ENCODE data around the gene STRIP1.
"Not testable (repeated sequence)": the region's sequence is repeated elsewhere in the genome, so short reads cannot be mapped to it uniquely, and the experiment has no call there.

STRIP1 gene

GRCh38 chr1:110070671-110071242, 36.3 kb downstream of the STRIP1 start, which contains the start of gene ALX3:
Gene ALX3 (minus strand): TSS chr1:110070672. CDS start chr1:110070612, 60 bp downstream.
- peak; percentile 53 for DNase-seq

- no peak for DNase-seq
Observed at GRCh38 chr1:110074166-110074565, 39.7 kb downstream of the STRIP1 start.

DNA sequence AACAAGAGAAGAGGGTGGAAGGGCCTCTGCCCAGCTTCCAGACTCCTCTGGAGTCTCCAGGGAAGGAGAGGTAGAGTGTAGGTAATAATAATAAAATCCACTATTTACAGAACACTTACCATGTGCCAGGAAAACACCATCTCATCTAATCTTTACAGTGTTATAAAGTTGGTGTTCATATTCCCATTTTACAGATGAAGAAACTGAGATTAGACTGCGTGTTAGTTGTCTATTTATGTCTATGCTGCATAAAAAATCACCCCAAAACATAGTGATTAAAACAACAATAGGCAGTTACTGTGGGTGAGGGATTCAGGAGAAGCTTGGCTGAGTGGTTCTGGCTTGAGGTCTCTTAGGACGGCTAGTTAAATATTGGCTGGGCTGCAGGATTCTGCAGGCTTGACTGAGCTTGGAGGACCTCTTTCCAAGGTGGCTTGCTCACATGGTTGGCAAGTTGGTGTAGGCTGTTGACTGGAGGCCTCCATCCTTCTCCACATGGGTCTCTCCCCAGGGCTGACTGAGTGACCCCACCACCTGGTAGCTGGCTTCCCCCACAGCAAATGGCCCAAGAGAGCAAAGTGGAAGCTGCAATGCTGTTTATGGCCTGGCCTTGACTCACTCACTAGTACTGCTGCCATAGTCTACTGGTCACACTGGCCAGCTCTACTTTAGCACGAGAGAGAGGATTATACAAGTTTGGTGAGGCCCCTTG, 42.5 kb downstream of the STRIP1 start:
- no peak for DNase-seq

DNA sequence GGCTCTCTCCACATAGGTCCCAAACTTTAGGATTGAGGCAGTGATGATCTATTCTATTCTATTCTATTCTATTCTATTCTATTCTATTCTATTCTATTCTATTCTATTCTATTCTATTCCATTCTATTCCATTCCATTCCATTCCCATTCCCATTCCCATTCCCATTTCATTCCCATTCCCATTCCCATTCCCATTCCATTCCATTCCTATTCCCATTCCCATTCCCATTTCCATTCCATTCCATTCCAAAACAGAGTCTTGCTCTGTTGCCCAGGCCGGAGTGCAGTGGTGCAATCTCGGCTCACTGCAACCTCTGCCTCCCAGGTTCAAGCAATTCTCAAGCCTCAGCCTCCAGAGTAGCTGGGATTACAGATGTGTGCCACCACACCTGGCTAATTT, 45.6 kb downstream of the STRIP1 start:
- not testable (repeated sequence) for DNase-seq

DNA sequence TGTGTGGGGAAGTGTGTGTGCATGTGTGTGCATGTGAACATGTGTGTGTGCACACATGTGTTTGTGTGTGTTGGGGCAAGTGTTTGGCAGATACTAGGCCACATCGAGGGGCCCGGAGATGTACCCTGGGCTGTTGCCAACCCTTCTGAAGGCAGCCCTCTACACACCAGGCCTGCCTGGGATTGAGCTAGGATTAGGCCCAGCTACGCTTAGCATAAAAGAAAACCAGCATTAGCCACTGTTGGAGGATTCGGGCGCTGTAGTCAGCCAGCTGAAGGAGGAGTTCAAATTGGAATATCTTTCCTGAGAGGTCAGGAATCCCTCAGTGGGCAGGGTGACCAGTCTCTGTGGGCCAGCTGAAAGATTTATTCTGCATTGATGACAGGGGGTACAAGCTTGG, 46.6 kb downstream of the STRIP1 start:
- no peak for DNase-seq

GRCh38 chr1:110082477-110082876, 48.1 kb downstream of the STRIP1 start:
- DNase-seq, result no peak

DNA sequence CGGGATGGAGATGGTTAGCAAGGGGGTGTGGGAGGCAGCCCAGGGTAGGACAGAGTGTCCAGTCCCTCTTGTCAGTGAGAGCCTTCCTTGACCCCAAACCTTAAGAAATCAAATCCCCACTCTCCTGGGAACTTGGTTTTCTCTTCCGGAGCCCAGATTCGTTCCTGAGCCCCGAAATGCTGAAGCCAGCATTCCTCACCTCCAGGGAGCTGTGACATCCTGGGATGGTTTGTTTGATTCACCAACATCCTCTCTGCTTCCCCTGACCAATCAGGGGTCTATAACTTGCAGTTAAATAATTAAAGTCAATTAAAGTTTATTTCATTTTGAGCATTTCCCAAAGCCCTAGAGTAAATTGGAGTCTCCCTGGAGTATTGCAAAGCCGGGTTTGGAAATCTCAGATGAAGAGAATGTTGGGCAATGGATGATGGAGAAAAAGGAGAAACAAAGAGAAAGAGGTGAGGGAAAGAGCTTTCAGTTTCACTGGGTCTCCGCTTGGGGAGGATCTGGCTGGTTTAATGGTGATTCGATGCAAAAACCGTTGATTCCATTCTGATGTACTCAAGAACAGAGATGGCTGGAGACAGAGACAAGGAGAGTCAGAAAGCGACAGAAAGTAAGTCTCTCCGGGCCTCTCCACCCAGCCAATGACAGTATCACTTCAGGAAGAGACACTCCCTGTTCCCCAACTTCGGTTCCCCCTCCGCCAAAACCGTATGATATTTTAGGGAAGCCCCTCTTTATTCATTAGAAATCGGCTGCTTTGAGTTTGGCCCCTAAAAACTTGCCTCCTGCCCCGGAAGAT, 48.8 kb downstream of the STRIP1 start:
- no peak for DNase-seq

GRCh38 chr1:110083866-110084226, 49.4 kb downstream of the STRIP1 start:
- no peak for DNase-seq

GRCh38 chr1:110084227-110085078, 50.0 kb downstream of the STRIP1 start:
- no peak for DNase-seq

DNA sequence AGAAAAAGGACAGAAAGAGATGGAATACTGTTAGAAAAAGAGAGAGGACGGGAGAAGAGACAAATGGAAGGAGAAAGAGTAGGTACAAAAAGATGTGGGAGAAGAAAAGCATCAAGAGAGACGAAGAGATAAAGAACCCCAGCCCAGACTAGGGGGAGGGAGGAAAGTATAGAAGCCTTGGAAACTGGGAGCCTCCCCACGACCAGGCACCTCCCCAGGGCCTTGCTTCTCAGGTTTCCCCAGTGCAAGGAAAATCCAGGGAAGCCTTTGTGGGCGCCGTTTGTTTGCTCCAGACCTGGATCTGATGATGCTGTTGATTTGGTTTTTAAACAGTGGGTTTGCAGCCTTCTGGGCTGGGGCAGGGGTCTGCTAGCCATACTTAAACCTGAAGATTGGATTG, 51.2 kb downstream of the STRIP1 start:
- no peak for DNase-seq

DNA sequence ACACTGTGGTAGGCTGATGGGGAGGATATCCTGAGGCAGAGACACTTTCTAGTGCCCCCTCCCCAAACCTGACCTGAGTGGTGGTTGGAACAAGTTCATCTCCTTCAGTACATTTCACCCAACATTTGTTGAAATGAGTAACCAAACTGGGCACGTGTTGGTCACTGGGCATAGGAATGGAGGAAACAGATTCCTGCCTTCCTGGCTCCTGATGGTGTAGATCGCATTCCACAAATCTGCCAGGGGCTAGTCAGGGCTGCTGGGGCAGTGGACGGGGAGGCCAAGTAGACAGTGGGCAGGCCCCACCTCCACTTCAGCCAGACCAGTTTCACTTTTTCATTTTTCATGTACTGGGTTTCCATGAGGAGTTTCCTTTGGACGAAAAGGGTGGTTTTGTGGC, 52.5 kb downstream of the STRIP1 start:
- DNase-seq, result no peak

DNA sequence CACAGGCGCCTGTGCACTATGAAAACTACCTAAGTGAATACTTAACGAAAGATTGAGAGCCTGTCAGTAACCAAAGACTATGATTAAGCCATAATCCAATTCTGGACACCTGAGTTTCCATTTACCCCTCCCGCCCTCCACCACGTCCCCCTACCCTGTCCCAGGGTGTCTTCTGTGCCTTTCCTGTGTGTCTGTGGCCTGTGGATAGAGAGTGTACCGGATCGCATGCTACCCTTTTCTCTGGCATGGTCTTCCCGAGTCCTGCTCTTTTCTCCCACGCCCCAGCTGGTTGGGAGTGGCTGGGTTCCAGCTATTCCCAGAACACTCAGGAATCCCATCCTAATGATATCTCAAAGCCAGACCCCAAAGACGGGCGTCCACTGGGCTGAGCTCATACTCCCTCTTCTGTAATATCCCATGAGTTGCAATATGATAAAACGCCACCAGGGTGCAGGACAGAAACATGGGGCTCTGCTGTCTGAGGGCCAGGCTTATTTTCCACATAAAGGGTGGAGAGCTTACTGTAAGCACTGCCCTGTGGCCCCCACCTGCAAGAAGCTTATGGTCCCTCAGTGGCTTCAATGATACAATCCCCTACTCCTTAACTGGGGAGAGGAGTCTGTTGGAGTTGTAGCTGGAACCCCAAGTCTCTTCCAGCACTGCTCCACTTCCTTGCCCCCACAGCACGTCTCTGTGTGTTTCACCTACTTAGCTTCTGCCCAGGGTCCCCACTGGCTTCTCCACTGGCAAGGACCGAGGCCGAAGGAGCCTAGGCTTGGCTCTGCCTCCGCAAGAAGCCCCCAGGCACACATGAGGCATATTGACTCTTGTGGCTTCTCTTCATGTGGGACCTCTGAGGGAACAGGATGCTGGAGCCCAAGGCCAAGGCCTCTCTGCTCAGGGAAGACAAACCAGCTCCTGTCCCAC, 53.7 kb downstream of the STRIP1 start:
- DNase-seq, result peak; percentile 67

- DNase-seq, result no peak
Observed at GRCh38 chr1:110088739-110089316, 54.4 kb downstream of the STRIP1 start.

DNA sequence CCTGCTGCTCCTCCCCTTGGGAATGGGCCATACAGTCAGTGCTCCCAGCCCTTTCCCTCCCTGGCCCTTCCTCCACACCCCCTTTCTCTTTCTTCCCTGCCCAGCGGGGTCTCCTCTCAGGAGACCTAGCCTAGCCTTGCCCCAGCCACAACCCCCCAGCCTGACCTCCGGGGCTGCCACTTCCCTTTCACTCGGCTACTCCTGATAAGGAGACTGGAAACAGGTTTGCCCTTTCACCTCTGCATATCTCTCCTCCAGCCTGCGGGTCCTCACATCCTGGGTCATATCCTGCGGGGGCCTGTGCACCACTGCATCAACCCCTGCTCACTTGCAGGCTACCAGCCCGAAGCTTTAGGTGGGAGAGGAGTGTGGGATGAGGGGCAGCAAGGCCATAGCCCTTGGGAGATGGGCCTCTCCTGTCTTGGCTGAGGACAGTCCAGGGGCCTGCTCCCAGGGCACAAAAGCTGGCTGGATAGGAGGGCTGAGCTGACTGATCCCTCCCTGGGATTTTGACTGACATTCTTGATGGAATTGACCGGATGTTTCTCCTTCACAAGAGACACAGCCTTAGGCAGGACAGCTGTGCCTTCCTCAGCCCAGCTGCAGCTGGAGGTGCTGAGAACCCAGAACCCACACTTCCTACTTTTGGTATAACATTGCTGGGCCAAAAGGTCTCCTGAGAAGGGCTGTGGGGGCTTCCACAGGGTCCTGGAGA, 55.3 kb downstream of the STRIP1 start:
- no peak for DNase-seq

DNA sequence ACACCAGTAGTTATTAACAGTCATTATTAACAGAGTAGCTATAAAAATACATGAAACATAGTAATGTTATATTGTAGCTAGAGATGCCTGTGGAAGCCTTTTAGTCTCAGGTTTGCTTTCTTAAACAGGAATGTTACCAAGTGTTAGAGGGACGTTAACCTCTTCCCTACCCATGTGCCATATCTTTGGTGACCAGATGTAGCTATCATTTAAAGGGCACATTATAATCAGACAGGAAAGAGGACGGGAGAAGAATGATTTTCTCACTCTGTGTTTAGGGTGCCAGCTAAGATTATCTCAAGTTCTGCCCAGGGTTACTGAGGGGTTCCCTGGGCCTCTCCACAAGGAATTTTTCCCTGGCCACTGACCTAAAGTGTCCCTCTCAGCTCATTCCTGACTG, 57.0 kb downstream of the STRIP1 start:
- no peak for DNase-seq

GRCh38 chr1:110091791-110092190, 57.4 kb downstream of the STRIP1 start:
- DNase-seq, result no peak

- no peak for DNase-seq
Observed at GRCh38 chr1:110092991-110093390, 58.6 kb downstream of the STRIP1 start.

- DNase-seq, result no peak
Observed at GRCh38 chr1:110094931-110095654, 60.7 kb downstream of the STRIP1 start.

DNA sequence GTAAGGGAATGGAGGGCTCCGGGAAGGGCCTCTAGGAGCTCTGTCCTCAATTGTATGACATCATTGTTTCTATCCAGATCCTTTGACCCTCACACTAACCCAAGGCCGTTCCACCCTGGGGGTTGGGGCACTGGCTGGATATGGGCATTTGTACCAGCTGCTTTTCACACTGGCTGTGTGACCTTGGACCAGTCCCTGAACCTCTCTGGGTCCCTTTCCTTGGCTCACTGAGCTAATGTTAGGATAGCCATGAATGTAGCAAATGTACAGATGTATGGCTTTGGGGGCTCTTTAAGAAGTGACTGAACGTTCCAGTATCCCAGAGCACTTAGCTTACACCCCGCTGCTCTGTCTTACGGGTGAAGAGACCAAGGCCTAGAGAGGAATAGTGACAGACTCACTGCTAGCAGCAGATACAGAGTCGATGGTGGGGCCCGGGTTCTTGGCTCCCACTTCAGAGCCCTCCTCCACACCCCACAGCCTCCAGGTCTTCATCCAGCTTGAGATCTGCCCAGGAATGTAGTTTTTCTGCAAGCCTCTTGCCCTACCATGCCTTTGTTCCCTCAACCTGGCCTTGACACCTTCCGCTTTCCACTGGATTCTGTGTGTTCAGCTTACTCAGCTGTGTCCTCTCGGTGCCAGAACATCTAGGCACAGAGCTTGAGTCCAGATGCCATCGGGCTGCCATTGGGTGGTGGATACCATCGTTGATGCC, 63.2 kb downstream of the STRIP1 start:
- no peak for DNase-seq
